GM12878 (cell line): ENCODE measurements around the gene KCNE2. TPM values are rescaled to one million over a fixed set of nuclear protein-coding genes. Genes with fewer than 3 reads are reported as not detected.

ENCODE experiments used
- ATAC-seq: fragments of 200-7000 bp; cut with Tn5 transposase; 3 replicates; pipeline ENCODE4 v1.9.1; 2020; ENCODE audit warnings: mild to moderate bottlenecking, moderate library complexity
- BruUV-seq: library from RNA; stranded (reverse); fragments of 400-500 nt; replicated peaks from 2 replicates; lab custom pipeline; 2021; lab: Mats Ljungman, UMichigan
- CTCF ChIA-PET: fragments of 300-600 bp; sonication (Branson Sonifier 250); formaldehyde crosslinking; extraction: SDS; loops from one replicate; lab custom pipeline; 2021; ENCODE audit warnings: inconsistent platforms; lab: Yijun Ruan, JAX
- POLR2A ChIA-PET: fragments of 350-600 bp; formaldehyde crosslinking; extraction: SDS; loops from one replicate; lab custom pipeline; 2021; ENCODE audit warnings: inconsistent platforms; lab: Charles Lee
- RAD21 ChIA-PET: fragments of 300-600 bp; sonication (Branson Sonifier 250); formaldehyde crosslinking; loops from one replicate; lab custom pipeline; 2023; ENCODE audit warnings: antibody characterized with exemption; ENCODE audit not compliant: unreplicated experiment; lab: Charles Lee
- SMC1A ChIA-PET: fragments of 300-600 bp; sonication (Branson Sonifier 250); formaldehyde crosslinking; loops from one replicate; lab custom pipeline; 2023; ENCODE audit not compliant: unreplicated experiment, uncharacterized antibody; lab: Charles Lee
- DNase-seq: peaks from one replicate; pipeline ENCODE4 v3.0.0-alpha.2; 2011; ENCODE audit warnings: low read depth, low spot score
- FAIRE-seq: peaks from 3 replicates; lab custom pipeline; 2011; peaks lifted over from hg19 to GRCh38; lab: Jason Lieb, UNC
- H2AFZ ChIP-seq: 2 replicates; pipeline ENCODE4 v1.6.0; 2011; ENCODE audit warnings: low read depth, low read length, control low read depth; ENCODE audit not compliant: control insufficient read depth
- H3K27ac ChIP-seq: 2 replicates; pipeline ENCODE4 v1.5.1; 2011; ENCODE audit warnings: control low read depth; ENCODE audit not compliant: control insufficient read depth, insufficient read depth
- H3K27me3 ChIP-seq, 2 experiments: replicated peaks in 1 of 2; 2 replicates each; pipeline versions ENCODE4 v1.6.0 to v1.6.1; 2011; ENCODE audit warnings: low read length in 1 of 2; ENCODE audit not compliant: control insufficient read depth in 2 of 2, insufficient read depth in 2 of 2
- H3K36me3 ChIP-seq, 2 experiments: 2 replicates each; pipeline ENCODE4 v1.5.1; 2011; ENCODE audit warnings: low read length in 1 of 2; ENCODE audit not compliant: control insufficient read depth in 2 of 2, insufficient read depth in 2 of 2
- H3K4me1 ChIP-seq: 2 replicates; pipeline ENCODE4 v1.6.1; 2011; ENCODE audit warnings: mild to moderate bottlenecking, low read length, moderate library complexity, mixed read lengths; ENCODE audit not compliant: control insufficient read depth, insufficient read depth
- H3K4me2 ChIP-seq: 2 replicates; pipeline ENCODE4 v1.6.0; 2011; ENCODE audit warnings: control low read depth; ENCODE audit not compliant: control insufficient read depth, insufficient read depth
- H3K4me3 ChIP-seq: fragments of 200-600 bp; sonication (generic); 2 replicates; pipeline ENCODE4 v1.5.1; 2016
- H3K79me2 ChIP-seq: 2 replicates; pipeline ENCODE4 v1.6.0; 2011; ENCODE audit warnings: low read length; ENCODE audit not compliant: control insufficient read depth, insufficient read depth
- H3K9ac ChIP-seq: 2 replicates; pipeline ENCODE4 v1.8.0; 2011; ENCODE audit warnings: low read length, control low read depth, mixed read lengths; ENCODE audit not compliant: control insufficient read depth, insufficient read depth
- H3K9me3 ChIP-seq: replicated peaks from 3 replicates; pipeline ENCODE4 v1.5.1; 2011; ENCODE audit warnings: mild to moderate bottlenecking, low read length; ENCODE audit not compliant: control insufficient read depth, insufficient read depth
- H4K20me1 ChIP-seq: 2 replicates; pipeline ENCODE4 v1.6.0; 2011; ENCODE audit not compliant: control insufficient read depth, insufficient read depth
- ATF3 ChIP-seq: IDR thresholded peaks from 2 replicates; pipeline ENCODE4 v1.6.1; 2011; ENCODE audit warnings: low read depth, mild to moderate bottlenecking, low read length, moderate library complexity, borderline replicate concordance; ENCODE audit errors: extremely low read depth
- BCL3 ChIP-seq: IDR thresholded peaks from 2 replicates; pipeline ENCODE4 v1.6.1; 2011; ENCODE audit warnings: borderline replicate concordance, low read depth, mild to moderate bottlenecking, moderate library complexity, low read length; ENCODE audit not compliant: insufficient read depth, poor library complexity, severe bottlenecking
- BCLAF1 ChIP-seq: fragments of 450-650 bp; IDR thresholded peaks from 2 replicates; pipeline ENCODE4 v1.6.1; 2017; ENCODE audit warnings: antibody characterized with exemption, mild to moderate bottlenecking, moderate library complexity
- CBX3 ChIP-seq: fragments of 200-600 bp; sonication (generic); IDR thresholded peaks from 2 replicates; pipeline ENCODE4 v1.6.1; 2016; ENCODE audit warnings: low read depth, borderline replicate concordance
- CEBPB ChIP-seq, 2 experiments: fragments of 150-350 bp in 1 of 2; IDR thresholded peaks; 2 replicates each; pipeline ENCODE4 v1.6.1; 2012 to 2014; ENCODE audit warnings: low read depth in 2 of 2, low read length in 2 of 2, borderline replicate concordance in 1 of 2, inconsistent platforms in 1 of 2
- PAX8 ChIP-seq: fragments of 450-650 bp; IDR thresholded peaks from 2 replicates; pipeline ENCODE4 v1.6.1; 2017; ENCODE audit warnings: mild to moderate bottlenecking, moderate library complexity
- POLR2AphosphoS2 ChIP-seq: IDR thresholded peaks from 2 replicates; pipeline ENCODE4 v1.6.1; 2011; ENCODE audit warnings: low read depth, mild to moderate bottlenecking, low read length, improper control_type of control experiment, moderate library complexity
- STAT3 ChIP-seq: IDR thresholded peaks from 2 replicates; pipeline ENCODE4 v1.6.1; 2011; ENCODE audit warnings: low read depth, low read length, improper control_type of control experiment
- ZNF217 ChIP-seq: fragments of 450-650 bp; IDR thresholded peaks from 2 replicates; pipeline ENCODE4 v1.6.1; 2017; ENCODE audit warnings: antibody characterized with exemption, mild to moderate bottlenecking
- WGBS: methylation state at CpG from one replicate; pipeline ENCODE4 v1.1.6; 2016; ENCODE audit warnings: low lambda C conversion rate; ENCODE audit not compliant: insufficient replicate concordance, insufficient coverage; ENCODE audit errors: missing lambda C conversion rate; 5-methylcytosine and 5-hydroxymethylcytosine counted together
- in situ Hi-C: fragments of 300-500 bp; cut with MboI; formaldehyde crosslinking; loops from 9 replicates; pipeline ENCODE4 v1.14.3; 2018; ENCODE audit warnings: mixed read lengths
- intact Hi-C: fragments of 100-400 bp; cut with micrococcal nuclease; formaldehyde crosslinking; loops from one replicate; pipeline ENCODE4 v1.14.2; 2022; ENCODE audit not compliant: unreplicated experiment
- polyA plus RNA-seq, 11 experiments: library from polyadenylated mRNA; depleted of rRNA in 4 of 11; unstranded in 6 of 11; stranded (reverse) in 5 of 11; fragments of >200 nt; fragmentation: Nextera tagmentation in 4 of 11; fragmentation: Illumina TruSeq in 1 of 11; extraction: Ambion mirVana in 4 of 11; extraction: Trizol in 1 of 11; gene quantifications; 1 replicate in 1 of 11; 2 replicates in 10 of 11; pipeline versions ENCODE4 v1.2.1 to v1.2.3, GENCODE V29; 2011 to 2016; ENCODE audit warnings: inconsistent platforms in 2 of 11, missing spikeins in 2 of 11, low read depth in 1 of 11
- total RNA-seq, 4 experiments: library from RNA; depleted of rRNA in 3 of 4; stranded (reverse); fragments of >200 nt in 3 of 4; fragmentation: Illumina TruSeq in 1 of 4; extraction: Trizol in 1 of 4; gene quantifications; 2 replicates each; pipeline versions ENCODE4 v1.2.1 to v1.2.3, GENCODE V29; 2013 to 2021

The KCNE2 gene
- total and polyA plus RNA-seq, 10 of the 15 experiments (the other 5 are each of a cell fraction or from before 2014, with no cell fraction given), result not detected

GRCh38 chr21:34343347-34343746, 20.5 kb upstream of the KCNE2 start:
- H2AFZ ChIP-seq, result no peak overlapping the region
- H3K27me3 ChIP-seq, result no peaks in the 10 kb centered on the region; a peak in 1 of 4 replicates
- WGBS, result 58% methylated on average over 7 of the region's 7 CpGs
- H3K9me3 ChIP-seq, result no peaks in the 10 kb centered on the region
- DNase-seq (no peak), FAIRE-seq (no peak), ATAC-seq (no peak)
- ChIA-PET RAD21 (interaction anchor here (1.3 to 2.7 kb wide), 2 partner anchors 11 to 420 kb away, joined by 3 to 16 read pairs; no protein-coding TSS in a partner anchor), CTCF (interaction anchor here (1.5 to 4.2 kb wide), 2 partner anchors 17 to 420 kb away, joined by 5 to 21 read pairs; no protein-coding TSS in a partner anchor), SMC1A (interaction anchor here (1.2 kb wide), 1 partner anchor 419 kb away, joined by 5 read pairs; no protein-coding TSS in a partner anchor), POLR2A (no interaction called here)
- H3K4me1 ChIP-seq, result no peaks in the 10 kb centered on the region
- in situ Hi-C loops (no loop called here), intact Hi-C loops (no loop called here)
- no peak overlapping the region for H3K4me2 ChIP-seq
- H3K4me3 ChIP-seq, result no peak overlapping the region
- H3K79me2 ChIP-seq, result no peaks in the 10 kb centered on the region
- H3K36me3 ChIP-seq, result no peaks in the 10 kb centered on the region
- BruUV-seq, result no TSS peak
- no peak overlapping the region for H3K9ac ChIP-seq
- H4K20me1 ChIP-seq, result no peaks in the 10 kb centered on the region
- H3K27ac ChIP-seq, result no peak overlapping the region
- TF ChIP-seq CBX3, result no peak
- no peak for TF ChIP-seq ATF3
- no peak for TF ChIP-seq BCLAF1
- TF ChIP-seq POLR2AphosphoS2, result no peak
- TF ChIP-seq STAT3, result no peak
- TF ChIP-seq CEBPB (IDR thresholded peaks at IDR 0.05; ENCODE audit: borderline replicate concordance in 1 of 2, low read depth in 2 of 2, low read length in 2 of 2), result no peak
- no peak for TF ChIP-seq BCL3
- no peak for TF ChIP-seq ZNF217
- TF ChIP-seq PAX8, result no peak
